ENCODE data around the gene JMJD6. TPM values are rescaled to one million over a fixed set of nuclear protein-coding genes. Genes with fewer than 3 reads are reported as not detected.
"Not testable (repeated sequence)": the region's sequence is repeated elsewhere in the genome, so short reads cannot be mapped to it uniquely, and the experiment has no call there.

The JMJD6 gene
- total RNA-seq, 1 donor from 2014 or later, result 19.1 TPM

DNA sequence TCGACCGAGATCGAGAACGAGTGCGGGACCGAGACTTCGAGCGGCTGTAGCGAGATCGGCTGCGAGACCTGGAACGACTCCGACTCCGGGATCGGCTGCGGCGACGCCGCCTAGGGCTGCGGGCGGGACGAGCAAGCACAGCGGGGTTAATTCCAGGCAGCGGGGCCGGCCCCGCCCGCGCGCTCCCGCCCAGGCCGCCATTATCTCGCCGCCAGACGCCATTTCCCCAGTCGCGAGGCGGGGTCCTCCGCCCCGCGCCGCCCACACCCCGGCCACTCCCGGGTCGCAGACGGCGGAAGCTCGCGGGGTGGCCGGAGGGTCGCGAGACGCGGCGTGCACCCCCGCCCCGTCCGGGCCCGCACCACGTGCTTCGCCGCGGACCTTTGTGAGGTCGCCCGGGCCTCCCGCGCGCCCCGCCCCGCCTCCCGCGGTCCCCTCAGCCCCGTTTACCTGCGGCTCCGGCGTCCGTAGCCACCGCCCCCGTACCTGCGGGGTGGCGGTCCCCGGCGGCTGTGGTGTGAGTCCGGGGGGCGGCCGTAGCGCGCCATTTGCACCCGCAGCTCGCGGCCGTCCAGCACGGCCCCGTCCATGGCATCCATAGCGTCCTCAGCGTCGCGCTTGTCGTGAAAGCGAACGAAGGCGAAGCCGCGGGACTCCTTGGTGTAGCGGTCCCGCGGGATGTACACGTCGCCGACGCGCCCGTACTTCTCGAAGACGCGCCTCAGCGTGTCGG, 10.1 kb upstream of the JMJD6 start:
- DNase-seq, result peak; percentile 78

DNA sequence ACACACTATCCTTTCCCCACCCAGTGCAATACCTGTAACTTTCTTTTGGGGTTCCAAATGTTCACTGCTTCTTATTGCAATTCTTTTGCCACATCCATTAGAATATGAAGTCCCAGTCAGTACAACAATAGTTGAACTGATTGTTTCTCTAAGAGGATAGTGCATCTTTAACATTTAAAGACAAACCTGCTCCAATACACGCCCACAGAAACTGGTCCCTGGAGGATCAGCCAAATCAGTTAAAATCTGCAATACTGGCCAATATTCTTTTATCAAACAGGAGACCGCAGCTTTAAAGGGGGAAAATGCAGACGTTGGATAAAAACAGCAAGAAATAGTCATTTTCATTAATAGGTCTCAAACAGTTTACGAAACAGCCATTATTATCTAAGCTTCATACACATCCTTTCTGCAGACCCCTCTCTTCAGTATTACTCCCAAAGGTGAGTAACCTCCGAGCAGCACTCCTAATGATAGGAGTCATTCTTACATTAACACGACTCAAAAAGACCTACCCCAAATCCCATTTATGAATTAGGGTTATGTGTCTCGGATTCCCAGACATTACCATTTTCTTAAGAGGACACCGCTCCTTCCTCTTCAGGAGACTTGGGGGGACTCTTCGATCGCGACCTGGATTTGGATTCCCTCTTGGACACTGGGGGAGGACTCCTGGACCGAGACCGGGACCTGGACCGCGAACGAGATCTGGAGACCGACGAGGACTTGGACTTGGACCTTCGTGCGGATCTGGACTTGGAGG, 9.4 kb upstream of the JMJD6 start:
- DNase-seq, result no peak

DNA sequence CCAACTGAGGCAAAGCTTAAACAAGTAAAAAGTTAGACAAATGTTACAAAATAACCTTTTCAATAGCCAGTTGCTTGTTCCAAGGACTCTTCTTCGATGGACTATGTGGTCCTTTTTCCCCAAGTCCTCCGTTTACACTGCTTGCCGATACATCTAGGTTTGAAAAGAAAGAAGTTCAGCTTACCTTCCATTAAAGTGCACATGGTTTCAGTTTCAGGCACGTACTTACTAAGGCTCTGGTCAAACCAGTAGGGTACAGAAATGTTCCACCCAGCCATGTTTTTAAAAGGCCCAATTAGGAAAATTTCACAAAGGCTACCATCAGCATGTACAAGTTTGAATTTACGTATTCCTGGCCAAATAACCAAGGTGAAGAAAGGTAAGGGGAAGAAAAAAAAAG, 8.6 kb upstream of the JMJD6 start:
- DNase-seq, result no peak

DNA sequence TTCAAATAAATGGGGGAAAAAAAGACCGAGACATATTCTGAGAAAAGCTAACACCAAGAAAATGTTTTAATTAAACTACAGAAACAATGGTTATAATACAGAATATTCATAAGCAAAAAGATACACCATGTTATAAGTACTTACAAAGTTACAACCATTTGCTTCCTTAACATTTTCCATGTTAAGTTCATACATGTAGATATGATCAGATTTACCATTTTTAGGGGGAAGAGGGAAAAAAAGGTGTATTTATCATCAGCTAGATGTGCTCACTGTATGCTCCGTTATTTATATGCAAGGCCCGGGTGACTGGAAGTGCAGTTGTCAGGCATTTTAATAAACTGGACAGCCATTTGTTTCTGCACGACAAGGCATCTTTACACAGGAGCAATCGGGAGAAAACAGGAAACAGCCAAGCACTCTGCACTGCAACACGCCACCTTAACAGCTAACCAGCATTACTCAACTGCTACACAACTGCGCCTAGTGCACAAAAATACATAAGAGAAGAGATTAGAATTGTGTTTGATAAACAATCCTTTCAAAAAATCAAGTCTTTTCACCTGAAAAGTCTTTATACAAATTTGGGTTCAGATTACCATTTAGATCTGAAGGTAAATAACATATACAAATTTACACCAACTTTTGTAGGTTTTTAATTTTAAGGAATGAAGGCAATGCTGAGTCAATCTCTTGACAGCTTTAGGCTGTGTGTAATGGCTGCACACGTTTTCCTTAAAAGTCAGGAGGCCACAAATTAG, 7.9 kb upstream of the JMJD6 start:
- DNase-seq, result no peak

GRCh38 chr17:76733618-76733957, 7.2 kb upstream of the JMJD6 start:
- DNase-seq, result no peak

DNA sequence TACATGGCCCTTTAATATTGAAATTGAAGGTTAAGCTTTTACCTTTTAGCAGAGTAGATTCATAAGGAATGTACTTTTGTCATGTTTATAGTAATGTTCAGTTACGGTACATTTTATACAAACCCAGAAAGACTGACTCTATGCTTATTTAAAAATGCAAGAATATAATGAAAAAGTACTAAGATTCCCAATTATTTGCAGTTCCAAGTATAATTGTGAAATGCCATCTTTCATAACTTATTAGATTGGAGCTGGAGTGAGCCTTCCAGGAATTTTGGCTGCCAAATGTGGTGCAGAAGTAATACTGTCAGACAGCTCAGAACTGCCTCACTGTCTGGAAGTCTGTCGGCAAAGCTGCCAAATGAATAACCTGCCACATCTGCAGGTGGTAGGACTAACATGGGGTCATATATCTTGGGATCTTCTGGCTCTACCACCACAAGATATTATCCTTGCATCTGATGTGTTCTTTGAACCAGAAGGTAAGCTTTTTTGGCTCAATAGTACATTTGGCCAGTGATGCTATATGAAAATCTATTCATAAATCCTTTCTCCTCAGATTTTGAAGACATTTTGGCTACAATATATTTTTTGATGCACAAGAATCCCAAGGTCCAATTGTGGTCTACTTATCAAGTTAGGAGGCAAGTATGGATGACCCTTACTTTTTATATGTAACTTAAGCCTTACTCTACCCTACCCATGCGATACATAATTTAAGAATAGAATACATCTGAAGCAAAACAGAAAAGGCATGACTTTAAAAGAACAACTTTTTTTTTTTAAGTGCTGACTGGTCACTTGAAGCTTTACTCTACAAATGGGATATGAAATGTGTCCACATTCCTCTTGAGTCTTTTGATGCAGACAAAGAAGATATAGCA, 6.6 kb upstream of the JMJD6 start:
- no peak for DNase-seq

DNA sequence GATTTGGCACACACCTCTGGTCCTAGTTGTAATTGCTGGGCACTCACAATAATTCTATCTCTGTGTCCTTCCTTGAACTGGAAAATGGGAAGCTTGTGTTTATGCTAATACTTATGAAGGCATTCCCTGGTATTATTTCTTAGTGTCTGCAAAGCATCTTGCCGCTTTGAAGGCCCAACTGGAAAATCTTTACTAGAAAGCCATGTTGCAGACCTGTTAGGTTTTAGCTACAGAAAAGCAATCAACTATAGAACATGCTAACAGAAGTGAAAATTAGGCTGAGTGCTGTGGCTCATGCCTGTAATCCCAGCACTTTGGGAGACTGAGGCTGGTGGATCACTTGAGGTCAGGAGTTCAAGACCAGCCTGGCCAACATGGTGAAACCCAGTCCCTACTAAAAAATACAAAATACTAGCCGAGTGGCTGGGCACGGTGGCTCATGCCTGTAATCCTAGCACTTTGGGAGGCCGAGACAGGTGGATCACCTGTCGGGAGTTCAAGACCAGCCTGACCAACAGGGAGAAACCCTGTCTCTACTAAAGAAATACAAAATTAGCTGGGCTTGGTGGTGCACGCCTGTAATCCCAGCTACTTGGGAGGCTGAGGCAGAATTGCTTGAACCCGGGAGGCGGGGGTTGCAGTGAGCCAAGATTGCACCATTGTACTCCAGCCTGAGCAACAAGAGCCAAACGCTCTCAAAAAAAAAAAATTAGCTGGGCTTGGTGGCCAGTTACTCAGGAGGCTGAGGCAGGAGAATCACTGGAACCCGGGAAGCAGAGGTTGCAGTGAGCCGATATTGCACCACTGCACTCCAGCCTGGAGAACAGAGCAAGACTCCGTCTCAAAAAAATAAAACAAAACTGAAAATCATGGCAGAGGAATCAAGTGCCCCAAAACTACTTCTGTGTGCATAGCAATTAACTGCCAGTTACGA, 5.7 kb upstream of the JMJD6 start:
- DNase-seq, result not testable (repeated sequence)

DNA sequence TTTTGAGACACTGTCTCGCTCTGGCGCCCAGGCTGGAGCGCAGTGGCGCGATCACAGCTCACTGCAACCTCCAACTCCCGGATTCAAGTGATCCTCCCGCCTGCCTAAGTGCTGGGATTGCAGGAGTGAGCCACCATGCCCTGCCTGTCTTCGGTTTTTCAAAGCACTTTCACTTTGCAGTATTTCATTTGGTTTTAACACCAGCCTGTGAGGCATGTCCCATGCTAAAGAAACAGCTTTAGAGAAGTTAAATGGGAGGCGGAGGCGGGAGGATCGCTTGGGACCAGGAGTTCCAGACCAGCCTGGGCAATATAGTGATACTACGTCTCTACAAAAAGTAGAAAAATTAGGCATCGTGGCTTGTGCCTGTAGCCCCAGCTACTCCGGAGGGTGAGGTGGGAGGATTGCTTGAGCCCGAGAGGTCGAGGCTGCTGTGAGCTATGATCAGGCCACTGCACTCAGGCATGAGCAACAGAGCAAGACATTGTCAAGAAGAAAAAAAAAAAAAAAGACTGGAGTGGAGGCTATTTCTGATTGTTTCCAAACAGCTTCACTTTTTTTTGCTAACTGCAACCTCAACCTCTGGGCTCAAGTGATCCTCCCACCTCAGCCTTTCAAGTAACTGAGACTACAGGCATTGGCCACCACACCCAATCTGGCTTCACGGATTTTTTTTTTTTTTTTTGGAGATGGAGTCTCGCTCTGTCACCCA, 1.5 kb upstream of the JMJD6 start:
- no peak for DNase-seq

- peak; percentile 68 for DNase-seq
Observed at GRCh38 chr17:76726776-76727718, 641 bp upstream of the JMJD6 start, which contains the start of gene METTL23. TSS of gene METTL23 (plus strand) at chr17:76726839. CDS start at chr17:76729711, 2,872 bp downstream.

DNA sequence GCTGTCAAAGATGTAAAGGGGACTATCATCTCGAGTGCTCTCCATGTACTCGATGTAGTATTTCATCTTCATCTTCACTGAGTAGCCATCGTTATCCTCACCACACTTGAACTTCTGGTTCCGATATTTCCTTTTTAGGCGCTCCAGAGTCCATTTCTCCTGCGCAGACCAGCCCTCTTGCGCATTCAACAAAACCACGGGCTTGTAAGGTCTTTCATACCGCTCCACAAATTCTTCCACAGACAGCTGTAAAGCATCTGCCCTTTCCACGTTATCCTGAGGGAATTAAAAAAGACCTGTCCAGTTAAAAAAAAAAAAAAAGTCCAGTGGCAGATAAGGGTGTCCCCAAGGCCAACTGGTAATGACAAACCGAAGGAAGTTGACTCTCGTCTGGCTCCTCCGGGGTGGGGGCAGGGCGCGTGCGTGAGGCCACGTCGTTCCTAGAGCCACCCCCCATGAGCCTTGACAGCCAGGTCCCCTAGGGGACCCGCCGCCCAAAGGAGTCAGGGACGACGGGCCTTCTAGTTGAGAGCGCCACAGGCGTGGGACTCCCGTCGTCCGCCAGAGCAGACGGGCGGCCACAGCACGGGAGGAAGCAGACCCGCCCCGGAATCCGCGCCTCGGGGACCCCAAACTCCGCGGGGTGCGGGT, 701 bp downstream of the JMJD6 start:
- DNase-seq, result peak; percentile 38

DNA sequence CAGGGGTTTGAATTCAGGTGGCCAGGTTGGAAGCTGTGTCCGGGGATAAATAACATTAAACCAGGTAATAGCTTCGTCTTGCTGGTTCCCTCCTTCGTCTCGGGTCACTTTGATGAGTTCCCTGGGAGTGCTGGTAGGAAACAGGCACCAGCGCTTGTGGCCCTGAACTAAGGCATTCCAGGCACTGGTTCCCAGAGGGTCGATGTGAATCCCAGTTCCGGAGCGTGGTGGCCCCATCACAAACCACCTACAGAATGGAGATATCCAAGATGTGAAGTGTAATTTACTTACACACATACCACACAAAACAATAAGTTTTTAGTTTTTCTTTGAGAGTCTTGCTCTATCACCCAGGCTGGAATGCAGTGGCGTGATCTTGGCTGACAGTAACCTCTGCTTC, 2.6 kb downstream of the JMJD6 start:
- DNase-seq, result no peak

- not testable (repeated sequence) for DNase-seq
Observed at GRCh38 chr17:76722977-76723376, 3.4 kb downstream of the JMJD6 start.

GRCh38 chr17:76722279-76722678, 4.1 kb downstream of the JMJD6 start:
- no peak for DNase-seq

DNA sequence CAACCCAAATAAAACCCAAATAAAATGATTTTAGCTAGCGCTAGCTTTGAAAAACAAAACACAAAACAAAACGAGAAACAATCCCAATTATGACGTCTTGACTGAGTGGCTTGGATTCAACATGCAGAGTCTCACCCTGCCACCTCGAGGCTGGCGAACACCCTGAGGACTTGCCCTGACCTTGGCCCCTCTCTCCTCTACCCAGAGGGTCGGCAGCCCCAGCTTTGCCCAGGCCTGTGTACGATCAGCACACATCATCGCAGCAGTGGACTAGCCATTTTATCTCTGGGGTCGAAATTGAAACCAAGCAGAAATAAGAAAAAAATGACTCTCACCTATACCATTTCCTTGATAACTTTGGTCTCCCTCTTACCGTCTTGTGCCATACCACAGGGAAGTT, 4.9 kb downstream of the JMJD6 start:
- DNase-seq, result no peak

- DNase-seq, result no peak
Observed at GRCh38 chr17:76720941-76721340, 5.5 kb downstream of the JMJD6 start.

- DNase-seq, result no peak
Observed at GRCh38 chr17:76720211-76720610, 6.2 kb downstream of the JMJD6 start.

GRCh38 chr17:76718516-76718915, 7.9 kb downstream of the JMJD6 start:
- DNase-seq, result no peak

- DNase-seq, result no peak
Observed at GRCh38 chr17:76716839-76717215, 9.6 kb downstream of the JMJD6 start.

Data from skin of body (tissue), 2 donors.